Stimulated activated effector memory CD8-positive, alpha-beta T cell treated with anti-CD3 and anti-CD28 coated beads, Interleukin-12 subunit alpha, Interleukin-12 subunit beta, amount 100 ng/mL, for 72 hours (primary cell): ENCODE results near the gene SEC14L3.

Experiments
- ATAC-seq: fragments of 150-1000 bp; cut with Tn5 transposase; 2 replicates; pipeline ENCODE4 v1.10.0; 2021
- DNase-seq, 2 donors: peaks; one replicate each; pipeline ENCODE4 v3.0.0; 2021 to 2022; ENCODE audit warnings: low spot score in 2 of 2
- H3K27ac Mint-ChIP-seq: one replicate; pipeline ENCODE4 v1.8.0; 2022; ENCODE audit warnings: mild to moderate bottlenecking, mixed read lengths
- H3K36me3 Mint-ChIP-seq: one replicate; pipeline ENCODE4 v1.8.0; 2022; ENCODE audit warnings: mild to moderate bottlenecking, mixed read lengths
- H3K4me1 Mint-ChIP-seq: one replicate; pipeline ENCODE4 v1.8.0; 2022; ENCODE audit warnings: mixed read lengths
- H3K4me3 Mint-ChIP-seq: one replicate; pipeline ENCODE4 v1.8.0; 2022; ENCODE audit warnings: mild to moderate bottlenecking, mixed read lengths
- H3K9me3 Mint-ChIP-seq: one replicate; pipeline ENCODE4 v1.8.0; 2022; ENCODE audit warnings: mixed read lengths

SEC14L3 gene

DNA sequence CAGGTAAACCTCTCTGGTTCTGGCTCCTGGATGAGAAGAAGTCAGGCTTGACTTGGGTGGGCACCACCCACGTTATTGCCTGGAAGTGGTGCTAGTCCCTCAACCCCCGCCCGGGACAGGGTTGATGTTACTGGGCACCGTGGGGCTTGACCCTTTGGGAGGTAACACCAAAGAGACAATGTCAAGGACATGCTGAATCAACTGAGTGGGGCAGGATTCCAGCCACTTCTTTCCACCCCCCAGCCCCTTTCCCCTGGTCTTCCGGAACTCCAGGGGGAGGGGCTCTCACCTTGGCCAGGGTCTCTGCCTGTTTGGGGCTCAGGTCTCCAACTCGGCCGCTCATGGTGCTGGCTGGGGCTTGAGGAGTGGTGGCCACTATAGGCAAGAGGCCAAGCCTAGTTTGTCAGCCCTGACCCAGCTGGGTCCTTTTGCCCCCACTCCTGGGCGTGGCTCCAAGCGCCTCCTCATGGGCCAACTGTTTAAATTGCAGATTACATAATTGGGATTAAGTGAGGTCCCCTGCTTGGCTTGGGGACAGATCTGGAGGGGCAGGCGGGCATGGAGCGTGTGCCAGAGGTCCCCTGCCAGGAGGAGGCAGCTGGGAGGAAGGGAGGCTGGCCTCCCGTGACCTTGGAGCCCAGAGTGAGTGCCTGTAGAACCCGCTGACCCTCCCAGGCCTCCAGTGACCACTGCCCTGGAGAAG is at the start of gene SEC14L3:
TSS of gene SEC14L3 (minus strand) at position 402 of the 703 bp plus-strand sequence. CDS start at position 343, 59 bp downstream.
- no peaks in the 10 kb centered on the region for H3K9me3 Mint-ChIP-seq
- no peak within 1 kb of the TSS for H3K27ac Mint-ChIP-seq
- no peak for ATAC-seq
- no peak within 1 kb of the TSS for H3K4me3 Mint-ChIP-seq
- no peak for DNase-seq
- no peaks in the 10 kb centered on the region for H3K36me3 Mint-ChIP-seq
- peaks cover 14% of the 10 kb centered on the region for H3K4me1 Mint-ChIP-seq

DNA sequence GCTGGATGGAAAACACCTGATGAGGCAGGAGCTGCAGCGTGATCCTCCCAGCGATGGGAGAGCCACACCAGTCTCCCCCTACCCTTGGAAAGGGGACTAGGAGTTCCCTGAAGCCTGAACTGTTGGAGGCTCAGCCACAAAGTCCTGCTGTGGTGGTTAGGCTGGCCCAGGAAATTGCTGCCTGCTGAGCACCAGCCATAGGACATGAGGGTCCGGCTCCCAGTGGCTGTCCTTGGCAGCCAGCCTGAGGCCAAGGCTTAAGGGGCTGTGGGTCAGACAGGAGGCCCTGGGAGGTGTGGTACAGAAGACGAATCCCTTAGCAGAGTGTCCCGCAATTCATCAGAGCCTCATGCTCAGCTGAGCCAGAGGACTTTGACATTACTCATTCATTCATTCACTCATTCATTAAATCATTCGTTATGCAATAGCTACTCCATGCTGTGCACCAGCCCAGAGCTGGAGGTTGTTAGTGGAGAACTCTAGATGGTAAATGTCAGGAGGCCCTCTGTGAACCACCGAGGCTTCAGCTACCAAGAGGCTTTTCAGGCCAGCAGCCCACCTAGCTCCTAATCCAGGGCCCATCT is 48.1 kb upstream of the SEC14L3 start:
- ATAC-seq, result no peak
- Mint-ChIP-seq H3K27ac (no peak overlapping the region), H3K4me3 (no peak overlapping the region), H3K36me3 (no peaks in the 10 kb centered on the region), H3K4me1 (no peaks in the 10 kb centered on the region), H3K9me3 (no peaks in the 10 kb centered on the region)
- DNase-seq, result no peak

DNA sequence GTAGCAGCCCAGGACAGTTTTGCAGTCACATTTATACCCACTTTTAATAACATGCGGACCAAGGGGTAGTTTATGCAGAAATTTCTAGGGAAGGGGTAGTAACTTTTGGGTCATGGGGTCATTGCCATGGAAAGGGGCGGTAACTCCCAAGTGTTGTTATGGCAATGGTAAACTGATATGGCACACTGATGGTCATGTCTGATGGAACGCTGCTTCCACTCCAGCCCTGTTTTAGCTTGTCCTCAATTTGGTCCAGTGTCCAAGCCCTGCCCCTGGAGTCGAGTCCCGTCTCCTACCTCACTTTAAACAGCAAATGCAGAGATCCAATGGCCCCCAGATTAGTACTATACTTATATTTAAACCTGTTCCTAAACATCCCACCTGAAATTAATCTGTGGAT is 44.9 kb upstream of the SEC14L3 start:
- DNase-seq (no peak), ATAC-seq (no peak)
- no peaks in the 10 kb centered on the region for H3K9me3 Mint-ChIP-seq
- no peak overlapping the region for H3K4me3 Mint-ChIP-seq
- no peaks in the 10 kb centered on the region for H3K36me3 Mint-ChIP-seq
- H3K27ac Mint-ChIP-seq, result no peak overlapping the region
- no peaks in the 10 kb centered on the region for H3K4me1 Mint-ChIP-seq

DNA sequence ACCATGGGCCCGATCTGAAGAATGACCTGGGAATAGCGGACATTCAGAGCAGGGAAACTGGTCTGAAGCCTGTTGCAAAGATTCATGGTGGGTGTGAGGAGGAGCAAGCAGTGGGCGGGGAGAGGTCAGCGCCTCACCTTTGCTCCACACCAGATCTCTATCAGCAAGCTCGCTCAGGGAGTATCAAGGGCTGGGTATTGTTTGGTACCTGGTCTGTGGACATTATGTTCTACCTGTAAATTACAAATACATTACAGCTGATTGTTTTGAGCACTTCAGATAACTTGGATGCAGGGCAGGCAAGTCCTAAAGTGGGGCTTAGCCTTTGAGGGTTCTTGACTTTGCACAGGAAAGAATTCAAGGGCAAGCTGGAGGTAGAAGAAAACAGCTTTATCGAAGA is 44.5 kb upstream of the SEC14L3 start:
- Mint-ChIP-seq H3K27ac (no peak overlapping the region), H3K9me3 (no peaks in the 10 kb centered on the region), H3K4me3 (no peak overlapping the region), H3K36me3 (no peaks in the 10 kb centered on the region), H3K4me1 (no peaks in the 10 kb centered on the region)
- no peak for DNase-seq
- no peak for ATAC-seq

DNA sequence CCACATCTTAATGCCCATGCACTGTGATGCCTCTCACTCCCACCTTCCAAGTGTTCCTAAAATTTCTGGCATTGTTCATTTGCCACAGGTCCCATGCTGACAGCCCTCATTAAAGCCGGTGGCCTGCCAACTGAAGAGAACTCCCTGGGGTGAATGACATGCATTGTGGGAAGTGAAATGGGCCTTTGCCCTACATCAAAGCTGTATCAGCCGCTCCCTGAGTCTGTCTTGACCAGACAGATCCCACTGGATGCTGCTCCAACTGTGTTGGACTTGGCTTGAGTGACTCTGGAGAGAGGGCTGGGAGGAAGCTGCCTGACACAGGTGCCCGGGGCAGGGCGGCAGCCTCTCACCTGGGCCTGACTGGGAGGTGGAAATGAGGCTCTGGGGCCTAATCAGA is 42.4 kb upstream of the SEC14L3 start:
- H3K36me3 Mint-ChIP-seq, result no peaks in the 10 kb centered on the region
- DNase-seq, result no peak

DNA sequence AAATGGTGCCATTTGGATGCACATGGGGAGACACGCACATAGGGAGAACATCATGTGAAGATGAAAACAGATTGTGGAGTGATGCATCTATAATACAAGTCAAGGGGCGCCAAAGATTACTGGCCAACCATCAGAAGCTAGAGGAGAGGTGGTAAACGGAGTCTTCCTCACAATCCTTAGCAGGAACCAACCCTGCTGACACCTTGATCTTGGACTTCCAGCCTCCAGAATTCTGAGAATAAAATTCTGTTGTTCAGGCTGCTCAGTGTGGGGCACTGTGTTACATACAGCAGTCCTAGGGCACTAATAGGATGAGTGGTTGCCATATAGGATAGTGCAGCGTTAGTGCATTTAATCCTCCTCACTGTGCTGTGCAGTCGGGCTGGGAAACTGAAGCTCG is 41.6 kb upstream of the SEC14L3 start:
- Mint-ChIP-seq H3K27ac (no peak overlapping the region), H3K4me1 (no peaks in the 10 kb centered on the region), H3K9me3 (no peaks in the 10 kb centered on the region), H3K4me3 (no peak overlapping the region), H3K36me3 (no peaks in the 10 kb centered on the region)
- ATAC-seq (no peak), DNase-seq (no peak)

More for the DNA sequence above, 42.4 kb upstream of the SEC14L3 start:
- ATAC-seq, result no peak
- H3K9me3 Mint-ChIP-seq, result no peaks in the 10 kb centered on the region
- no peak overlapping the region for H3K4me3 Mint-ChIP-seq
- H3K4me1 Mint-ChIP-seq, result no peaks in the 10 kb centered on the region
- H3K27ac Mint-ChIP-seq, result peak overlapping the region; percentile 38

DNA sequence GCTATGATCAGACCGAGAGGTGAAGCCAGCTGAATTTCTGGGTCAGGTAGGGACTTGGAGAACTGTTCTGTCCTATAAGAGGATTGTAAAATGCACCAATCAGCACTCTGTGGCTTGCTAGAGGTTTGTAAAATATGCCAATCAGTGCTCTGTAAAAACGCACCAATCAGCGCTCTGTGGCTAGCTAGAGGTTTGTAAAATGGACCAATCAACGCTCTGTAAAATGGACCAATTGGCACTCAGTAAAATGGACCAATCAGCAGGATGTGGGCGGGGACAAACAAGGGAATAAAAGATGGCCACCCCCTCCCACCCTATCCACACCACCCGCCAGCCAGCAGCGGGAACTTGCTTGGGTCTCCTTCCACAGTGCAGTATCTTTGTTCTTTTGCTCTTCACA is 40.1 kb upstream of the SEC14L3 start:
- H3K27ac Mint-ChIP-seq, result no peak overlapping the region
- no peaks in the 10 kb centered on the region for H3K9me3 Mint-ChIP-seq
- H3K4me1 Mint-ChIP-seq, result no peaks in the 10 kb centered on the region
- no peaks in the 10 kb centered on the region for H3K36me3 Mint-ChIP-seq
- DNase-seq, result no peak
- ATAC-seq, result no peak
- H3K4me3 Mint-ChIP-seq, result no peak overlapping the region

DNA sequence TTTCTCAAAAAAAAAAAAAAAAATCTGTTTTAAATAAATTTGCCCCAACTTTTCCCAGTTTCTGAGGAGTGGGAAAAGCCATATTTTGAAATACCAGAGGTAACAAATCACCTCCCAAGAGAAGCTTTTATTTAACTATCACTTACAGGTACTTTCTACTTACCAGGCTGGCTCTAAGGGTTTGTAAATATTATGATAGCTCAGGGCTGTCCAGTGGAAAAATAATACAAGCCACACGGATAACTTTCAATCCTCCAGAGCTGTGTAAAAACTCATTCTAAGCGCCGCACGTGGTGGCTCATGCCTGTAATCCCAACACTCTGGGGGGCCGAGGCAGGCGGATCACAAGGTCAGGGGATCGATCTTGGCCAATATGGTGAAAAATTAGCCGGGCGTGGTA is 39.3 kb upstream of the SEC14L3 start:
- Mint-ChIP-seq H3K27ac (no peak overlapping the region), H3K9me3 (no peaks in the 10 kb centered on the region), H3K36me3 (no peaks in the 10 kb centered on the region), H3K4me1 (no peaks in the 10 kb centered on the region), H3K4me3 (no peak overlapping the region)
- no peak for DNase-seq
- ATAC-seq, result no peak

DNA sequence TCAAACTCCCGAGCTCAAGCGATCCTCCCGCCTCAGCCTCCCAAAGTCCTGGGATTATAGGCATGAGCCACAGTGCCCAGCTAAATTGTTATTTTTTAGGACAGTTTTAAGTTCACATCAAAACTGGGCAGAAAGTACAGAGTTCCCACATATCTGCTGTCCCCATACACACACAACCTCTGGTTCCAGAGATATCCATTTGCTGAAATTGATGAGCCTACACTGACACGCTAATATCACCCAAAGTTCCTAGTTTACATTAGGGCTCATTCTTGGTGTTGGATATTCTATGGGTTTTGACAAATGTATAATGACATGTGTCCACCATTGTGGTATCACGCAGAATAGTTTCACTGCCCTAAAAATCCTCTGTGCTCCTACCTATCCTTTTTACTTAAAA is 36.4 kb upstream of the SEC14L3 start:
- Mint-ChIP-seq H3K4me3 (no peak overlapping the region), H3K27ac (no peak overlapping the region), H3K9me3 (no peaks in the 10 kb centered on the region), H3K36me3 (no peaks in the 10 kb centered on the region), H3K4me1 (no peaks in the 10 kb centered on the region)
- DNase-seq (no peak), ATAC-seq (no peak)

DNA sequence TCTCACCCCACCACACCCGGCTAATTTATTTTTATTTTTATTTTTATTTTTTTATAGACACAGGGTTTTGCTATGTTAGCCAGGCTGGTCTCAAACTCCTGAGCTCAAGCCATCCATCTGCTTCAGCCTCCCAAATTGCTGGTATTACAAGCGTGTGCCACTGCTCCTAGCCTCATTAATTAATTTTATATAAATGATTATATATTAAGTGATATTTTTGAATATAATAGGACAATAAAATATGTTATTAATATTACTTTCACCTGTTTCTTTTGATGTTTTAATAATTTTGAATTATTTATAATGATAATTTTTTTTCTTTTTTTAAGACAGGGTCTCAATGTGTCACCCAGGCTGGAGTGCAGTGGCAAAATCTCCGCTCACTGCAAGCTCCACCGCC is 35.9 kb upstream of the SEC14L3 start:
- no peaks in the 10 kb centered on the region for H3K4me1 Mint-ChIP-seq
- no peaks in the 10 kb centered on the region for H3K9me3 Mint-ChIP-seq
- no peak overlapping the region for H3K27ac Mint-ChIP-seq
- DNase-seq (no peak), ATAC-seq (no peak)
- no peak overlapping the region for H3K4me3 Mint-ChIP-seq
- no peaks in the 10 kb centered on the region for H3K36me3 Mint-ChIP-seq

DNA sequence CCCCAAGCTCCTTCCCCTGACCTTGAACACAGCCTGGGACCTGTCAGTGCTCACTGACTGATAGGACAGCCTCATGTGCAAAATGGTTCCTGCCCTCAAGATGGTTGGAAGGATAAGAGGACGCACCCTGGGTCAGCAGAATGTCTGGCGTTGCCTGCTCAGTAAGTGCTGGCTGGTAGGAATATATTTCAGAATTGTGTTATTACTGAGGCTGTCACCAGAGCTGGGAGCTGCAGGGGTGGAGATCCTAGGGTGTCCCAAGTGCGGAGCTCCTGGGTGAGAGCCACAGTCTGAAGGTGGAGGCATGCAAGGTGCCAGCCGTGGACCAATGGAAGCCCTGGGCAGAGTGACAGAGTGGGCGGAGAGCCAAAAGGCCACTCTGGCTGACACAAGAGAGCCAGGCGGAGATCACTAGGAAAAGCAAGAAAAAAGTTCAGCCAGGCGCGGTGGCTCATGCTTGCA is 34.7 kb upstream of the SEC14L3 start:
- Mint-ChIP-seq H3K9me3 (no peaks in the 10 kb centered on the region), H3K4me1 (no peaks in the 10 kb centered on the region), H3K27ac (no peak overlapping the region), H3K4me3 (no peak overlapping the region), H3K36me3 (no peaks in the 10 kb centered on the region)
- ATAC-seq, result no peak
- DNase-seq, result no peak

DNA sequence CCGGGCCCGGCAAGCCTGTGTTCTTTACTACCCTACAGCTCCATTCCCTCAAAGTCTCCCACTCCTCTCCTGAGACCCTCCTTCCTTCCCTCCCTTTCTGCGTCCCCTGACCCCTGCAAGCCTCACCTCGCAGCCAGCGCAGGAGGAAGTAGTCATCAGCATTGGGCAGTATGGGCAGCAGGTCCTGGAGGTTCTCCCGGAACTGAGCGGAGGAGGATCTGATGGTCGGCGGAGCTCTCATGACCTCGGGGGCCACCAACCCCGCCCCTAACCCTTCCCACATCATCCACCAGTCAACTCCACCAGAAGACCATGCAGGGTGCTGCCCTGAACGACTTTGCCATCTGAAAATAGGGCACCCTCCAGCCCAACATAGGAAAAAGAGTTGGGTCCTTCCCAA is 31.7 kb upstream of the SEC14L3 start:
- no peaks in the 10 kb centered on the region for H3K4me1 Mint-ChIP-seq
- DNase-seq (no peak), ATAC-seq (no peak)
- no peaks in the 10 kb centered on the region for H3K36me3 Mint-ChIP-seq
- no peak overlapping the region for H3K27ac Mint-ChIP-seq
- no peak overlapping the region for H3K4me3 Mint-ChIP-seq
- no peaks in the 10 kb centered on the region for H3K9me3 Mint-ChIP-seq

DNA sequence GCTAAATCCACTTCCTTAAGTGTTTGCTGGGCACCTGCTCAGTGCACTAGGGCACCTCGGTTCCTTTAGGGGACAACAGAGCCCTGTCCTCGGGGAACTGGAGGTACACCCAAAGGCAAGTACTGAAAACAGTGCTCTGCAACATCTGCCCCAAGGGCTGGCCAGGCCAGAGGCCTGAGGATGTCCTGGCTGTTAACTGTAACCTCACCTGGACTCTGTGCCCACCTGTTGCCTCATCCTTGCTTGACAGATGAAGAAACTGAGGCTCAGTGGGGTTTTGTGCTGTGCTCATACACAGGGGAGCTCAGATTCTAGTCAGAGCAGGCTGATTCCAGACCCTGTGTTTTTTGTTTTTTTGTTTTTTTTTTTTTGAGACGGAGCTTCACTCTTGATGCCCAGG is 31.1 kb upstream of the SEC14L3 start:
- ATAC-seq (no peak), DNase-seq (no peak)
- Mint-ChIP-seq H3K4me1 (no peaks in the 10 kb centered on the region), H3K27ac (no peak overlapping the region), H3K9me3 (no peaks in the 10 kb centered on the region), H3K4me3 (no peak overlapping the region), H3K36me3 (no peaks in the 10 kb centered on the region)

DNA sequence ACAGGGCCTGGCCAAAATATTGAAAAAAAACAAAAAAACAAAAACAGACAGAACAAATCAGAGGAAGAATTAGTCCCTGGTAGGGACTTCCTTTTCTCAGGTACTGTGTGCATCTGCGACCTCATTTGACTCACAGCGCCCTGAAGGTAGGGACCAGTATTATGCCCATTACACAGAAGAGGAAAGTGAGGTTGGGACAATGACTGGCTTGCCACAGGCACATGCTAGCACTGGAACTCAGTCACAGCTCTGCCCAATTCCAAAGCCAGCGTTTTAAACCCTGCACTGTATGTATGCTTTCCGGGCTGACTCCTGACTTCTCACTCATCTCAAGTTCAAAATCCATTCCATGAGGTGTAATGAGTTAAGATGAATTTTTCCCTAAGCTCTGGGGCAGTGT is 30.3 kb upstream of the SEC14L3 start:
- Mint-ChIP-seq H3K36me3 (no peaks in the 10 kb centered on the region), H3K27ac (no peak overlapping the region), H3K4me1 (no peaks in the 10 kb centered on the region), H3K4me3 (no peak overlapping the region), H3K9me3 (no peaks in the 10 kb centered on the region)
- ATAC-seq, result no peak
- no peak for DNase-seq

DNA sequence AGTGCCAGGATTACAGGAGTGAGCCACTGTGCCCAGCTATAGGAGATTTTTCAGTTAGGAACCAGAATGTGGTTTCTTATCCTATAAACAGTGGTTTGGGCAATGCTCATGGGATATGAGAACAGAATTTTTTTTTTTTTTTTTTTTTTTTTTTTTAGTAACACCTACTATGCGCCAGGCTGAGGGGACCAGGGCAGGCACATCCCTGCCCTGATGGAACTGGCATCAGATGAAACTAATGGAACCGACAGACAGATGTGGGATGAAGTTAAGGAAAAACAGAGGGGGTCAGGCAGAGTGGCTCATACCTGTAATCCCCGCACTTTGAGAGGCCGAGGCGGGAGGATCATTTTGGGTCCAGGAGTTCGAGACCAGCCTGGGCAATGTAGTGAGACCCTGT is 28.8 kb upstream of the SEC14L3 start:
- DNase-seq (no peak), ATAC-seq (no peak)
- no peaks in the 10 kb centered on the region for H3K4me1 Mint-ChIP-seq
- H3K4me3 Mint-ChIP-seq, result no peak overlapping the region
- no peaks in the 10 kb centered on the region for H3K9me3 Mint-ChIP-seq
- no peak overlapping the region for H3K27ac Mint-ChIP-seq
- no peaks in the 10 kb centered on the region for H3K36me3 Mint-ChIP-seq

DNA sequence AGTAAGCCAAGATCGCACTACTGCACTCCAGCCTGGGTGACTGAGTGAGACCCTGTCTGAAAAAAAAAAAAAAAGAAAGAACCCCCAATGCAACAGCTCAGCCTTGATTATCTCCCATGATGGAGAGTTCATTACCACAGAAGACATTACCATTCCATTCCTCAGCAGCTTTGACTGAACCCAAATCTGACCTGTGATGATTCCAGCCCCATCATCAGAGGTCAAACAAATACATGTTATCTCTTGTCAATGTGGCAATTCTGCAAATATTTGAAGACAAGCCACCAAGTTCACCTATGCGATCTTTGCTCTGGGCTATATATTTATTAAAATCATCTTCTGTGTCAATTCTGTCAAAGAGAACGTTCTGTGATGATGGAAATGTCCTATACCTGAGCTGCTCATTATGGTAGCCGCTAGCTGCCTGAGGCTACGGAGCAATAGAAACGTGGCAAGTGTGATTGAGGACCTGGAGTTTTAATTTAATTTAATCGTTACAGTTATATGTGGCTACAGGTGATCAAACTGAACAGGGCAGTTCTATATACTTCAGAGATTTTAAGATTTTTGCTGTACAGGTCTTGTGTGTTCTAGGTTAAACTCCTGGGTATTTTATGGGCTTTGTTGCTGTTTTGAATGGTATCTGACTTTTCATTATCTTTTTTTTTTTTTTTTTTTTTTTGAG is 25.8 kb upstream of the SEC14L3 start:
- Mint-ChIP-seq H3K36me3 (no peaks in the 10 kb centered on the region), H3K9me3 (no peaks in the 10 kb centered on the region), H3K27ac (no peak overlapping the region), H3K4me3 (no peak overlapping the region), H3K4me1 (no peaks in the 10 kb centered on the region)
- no peak for ATAC-seq
- no peak for DNase-seq
